ENCODE data around the gene ARSD.
"Not testable (repeated sequence)": the region's sequence is repeated elsewhere in the genome, so short reads cannot be mapped to it uniquely, and the experiment has no call there.

The ARSD gene

GRCh38 chrX:2926664-2927275, 2.4 kb downstream of the ARSD start:
- peaks cover 5% of the 10 kb centered on the region for H3K4me1 Mint-ChIP-seq
- peaks cover 32% of the 10 kb centered on the region for H3K36me3 Mint-ChIP-seq (ENCODE audit: low read depth)
- H3K9me3 Mint-ChIP-seq = peaks cover 6% of the 10 kb centered on the region
- no peak for TF ChIP-seq CTCF (IDR thresholded peaks at IDR 0.05; ENCODE audit: unreplicated experiment in 3 of 3)
- no peaks in the 10 kb centered on the region for H3K27me3 Mint-ChIP-seq (ENCODE audit: low read depth)
- peak overlapping the region; percentile 52 to 84 (median 83) for H3K27ac Mint-ChIP-seq
- peak overlapping the region; percentile 65 to 76 (median 68) for H3K4me3 Mint-ChIP-seq

GRCh38 chrX:2926255-2926654, 2.9 kb downstream of the ARSD start:
- peak overlapping the region; percentile 52 to 84 (median 83) for H3K27ac Mint-ChIP-seq
- peaks cover 33% of the 10 kb centered on the region for H3K36me3 Mint-ChIP-seq (ENCODE audit: low read depth)
- H3K4me3 Mint-ChIP-seq = peak overlapping the region; percentile 65 to 76 (median 68)
- H3K27me3 Mint-ChIP-seq (ENCODE audit: low read depth); H3K4me1 Mint-ChIP-seq; H3K9me3 Mint-ChIP-seq: not testable (repeated sequence)

- Mint-ChIP-seq H3K4me3 (no peak overlapping the region), H3K36me3 (ENCODE audit: low read depth) (peaks cover 45% of the 10 kb centered on the region), H3K27me3 (ENCODE audit: low read depth) (no peaks in the 10 kb centered on the region), H3K27ac (no peak overlapping the region), H3K4me1 (peaks cover 5% of the 10 kb centered on the region), H3K9me3 (no peaks in the 10 kb centered on the region)
- TF ChIP-seq CTCF (IDR thresholded peaks at IDR 0.05; ENCODE audit: unreplicated experiment in 3 of 3) = no peak
These were observed 5.0 kb downstream of the ARSD start for GRCh38 chrX:2924151-2924550.

GRCh38 chrX:2921750-2922149, 7.4 kb downstream of the ARSD start:
- no peak for TF ChIP-seq CTCF (IDR thresholded peaks at IDR 0.05; ENCODE audit: unreplicated experiment in 3 of 3)
- Mint-ChIP-seq H3K4me3 (no peak overlapping the region), H3K9me3 (no peaks in the 10 kb centered on the region), H3K27me3 (ENCODE audit: low read depth) (no peaks in the 10 kb centered on the region), H3K27ac (peak overlapping the region in 1 of 3 experiments; percentile 45), H3K36me3 (ENCODE audit: low read depth) (peaks cover 56% of the 10 kb centered on the region), H3K4me1 (no peaks in the 10 kb centered on the region)

GRCh38 chrX:2921193-2921592, 7.9 kb downstream of the ARSD start:
- H3K27me3 Mint-ChIP-seq (ENCODE audit: low read depth) = no peaks in the 10 kb centered on the region
- TF ChIP-seq CTCF (IDR thresholded peaks at IDR 0.05; ENCODE audit: unreplicated experiment in 3 of 3) = no peak
- no peaks in the 10 kb centered on the region for H3K4me1 Mint-ChIP-seq
- peaks cover 5% of the 10 kb centered on the region for H3K9me3 Mint-ChIP-seq
- no peak overlapping the region for H3K27ac Mint-ChIP-seq
- H3K4me3 Mint-ChIP-seq = no peak overlapping the region
- H3K36me3 Mint-ChIP-seq (ENCODE audit: low read depth) = peaks cover 62% of the 10 kb centered on the region

GRCh38 chrX:2917767-2918166, 11.4 kb downstream of the ARSD start:
- Mint-ChIP-seq H3K9me3 (peaks cover 5% of the 10 kb centered on the region), H3K4me3 (no peak overlapping the region), H3K27ac (no peak overlapping the region), H3K4me1 (no peaks in the 10 kb centered on the region), H3K36me3 (ENCODE audit: low read depth) (peaks cover 79% of the 10 kb centered on the region), H3K27me3 (ENCODE audit: low read depth) (no peaks in the 10 kb centered on the region)
- no peak for TF ChIP-seq CTCF (IDR thresholded peaks at IDR 0.05; ENCODE audit: unreplicated experiment in 3 of 3)

All from nephron (organoid).